NCI-H1417 treated with DMSO at 0.1 percent for 48 hours (cell line): ENCODE results near the gene VNN1.
"Not testable (repeated sequence)": the region's sequence is repeated elsewhere in the genome, so short reads cannot be mapped to it uniquely, and the experiment has no call there.

Experiments used
- DNase-seq: peaks from one replicate; lab custom pipeline; 2025; lab: John Stamatoyannopoulos, UW

VNN1 gene

DNA sequence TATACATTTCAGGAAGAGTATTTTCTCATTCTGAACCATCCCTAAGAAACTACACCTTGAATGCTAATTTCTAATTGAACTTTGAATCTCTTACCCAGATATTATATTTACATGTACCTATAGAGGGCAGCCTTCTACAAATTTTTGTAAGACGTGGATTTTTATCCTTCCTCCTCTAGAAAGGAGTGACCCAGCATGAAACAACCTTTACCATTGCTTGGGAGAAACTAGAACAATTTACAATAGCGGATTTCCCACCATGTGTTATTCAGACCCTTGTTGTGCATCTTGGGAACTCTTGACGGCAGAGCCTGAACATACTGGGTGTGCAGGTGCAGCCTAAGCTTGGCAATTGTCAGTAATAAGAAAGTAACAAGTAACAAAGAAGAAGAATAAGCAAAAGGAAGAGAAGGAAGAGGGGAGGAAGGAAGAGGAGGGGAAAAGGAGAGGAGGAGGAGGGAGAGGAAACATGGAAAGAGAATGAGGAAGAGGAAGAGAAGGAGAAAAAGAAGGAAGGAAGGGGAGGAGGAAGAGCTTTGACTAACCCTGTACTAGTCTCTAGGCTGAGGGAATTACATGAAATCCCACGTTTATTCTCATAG lies 44.1 kb downstream of the VNN1 start:
- DNase-seq, result peak; percentile 26

DNA sequence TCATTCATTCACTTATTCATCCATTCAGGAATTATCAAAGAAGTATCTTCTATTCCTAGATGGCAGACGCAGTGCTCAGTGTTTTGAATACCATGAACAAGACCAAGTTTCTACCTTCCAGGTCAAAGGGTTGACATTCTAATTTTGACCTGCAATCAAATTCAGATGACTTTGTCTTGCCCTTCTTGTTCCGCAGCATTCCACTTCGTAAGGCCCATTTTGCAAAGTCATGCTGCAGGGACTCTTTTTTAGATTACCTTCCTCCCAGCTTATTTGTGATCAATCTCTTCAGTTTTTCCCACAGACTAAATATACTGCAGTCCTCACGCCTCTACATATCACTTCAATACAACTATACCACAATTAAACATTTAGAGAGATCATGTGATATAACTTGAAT lies 47.7 kb downstream of the VNN1 start:
- DNase-seq, result no peak

DNA sequence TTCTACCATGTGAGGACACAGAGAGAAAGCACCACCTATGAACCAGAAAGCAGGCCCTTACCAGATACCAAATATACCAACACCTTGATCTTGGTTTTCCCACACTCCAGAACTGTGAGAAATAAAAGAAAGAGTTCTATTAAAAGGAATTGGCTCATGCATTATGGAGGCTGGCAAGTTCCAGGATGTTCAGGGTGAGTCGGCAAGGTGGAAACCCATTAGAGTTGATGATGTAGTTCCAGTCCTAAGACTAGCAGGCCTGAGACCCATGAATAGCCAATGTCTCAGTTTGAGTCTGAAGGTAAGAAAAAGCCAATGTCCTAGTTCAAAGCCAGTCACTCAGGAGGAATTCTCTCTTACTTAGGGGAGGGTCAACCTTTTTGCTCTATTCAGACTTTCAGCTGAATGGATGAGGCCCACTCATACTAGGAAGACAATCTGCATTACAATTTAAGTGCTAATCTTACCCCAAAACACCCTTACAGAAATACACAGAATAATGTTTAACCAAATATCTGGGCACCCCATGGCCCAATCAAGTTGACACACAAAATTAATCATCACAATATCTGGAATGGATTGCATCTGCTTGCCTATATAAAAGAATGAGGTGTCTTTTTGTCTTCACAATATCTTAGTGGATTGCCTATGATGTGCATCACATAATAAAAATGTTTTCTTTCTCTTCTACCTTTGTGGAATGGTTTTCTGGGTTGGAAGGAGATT lies 49.4 kb downstream of the VNN1 start:
- no peak for DNase-seq

DNA sequence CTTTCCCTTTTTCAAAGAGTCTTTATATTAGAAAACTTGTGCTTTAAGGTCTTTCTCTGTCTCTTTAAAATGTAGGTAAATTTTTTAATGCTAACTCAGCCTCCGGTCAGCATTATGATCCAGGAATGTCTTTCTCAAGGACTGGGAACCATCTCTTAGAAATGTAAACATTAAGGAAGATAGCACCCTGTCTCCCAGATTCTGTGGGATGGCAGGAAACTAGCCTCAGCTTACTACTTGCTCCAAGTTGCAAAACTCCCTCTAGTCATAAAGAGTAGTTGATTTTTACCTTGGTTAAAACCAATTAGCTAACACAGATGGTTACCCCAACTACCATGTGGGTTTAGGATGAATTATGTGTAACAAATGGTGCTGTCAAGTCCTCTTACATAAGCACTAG lies 50.2 kb downstream of the VNN1 start:
- DNase-seq, result no peak

DNA sequence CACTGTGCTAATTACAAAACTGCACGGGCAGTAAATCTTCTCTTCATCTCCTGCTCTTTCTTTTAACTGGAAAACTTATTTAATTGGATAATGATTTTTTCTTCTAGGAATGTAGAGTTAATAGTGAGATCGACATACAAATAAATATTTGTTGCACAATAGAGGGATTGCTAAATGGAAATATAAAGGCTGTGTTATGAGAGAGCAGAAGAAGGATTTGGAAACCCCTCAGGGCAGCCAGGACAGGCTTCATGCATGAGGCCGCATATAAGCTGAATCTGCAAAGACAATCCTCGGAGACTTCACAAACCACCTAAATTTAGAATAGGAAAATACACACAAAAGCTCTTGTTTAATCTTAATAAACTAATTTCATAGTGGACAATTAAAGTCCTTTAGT lies 51.9 kb downstream of the VNN1 start:
- no peak for DNase-seq

DNA sequence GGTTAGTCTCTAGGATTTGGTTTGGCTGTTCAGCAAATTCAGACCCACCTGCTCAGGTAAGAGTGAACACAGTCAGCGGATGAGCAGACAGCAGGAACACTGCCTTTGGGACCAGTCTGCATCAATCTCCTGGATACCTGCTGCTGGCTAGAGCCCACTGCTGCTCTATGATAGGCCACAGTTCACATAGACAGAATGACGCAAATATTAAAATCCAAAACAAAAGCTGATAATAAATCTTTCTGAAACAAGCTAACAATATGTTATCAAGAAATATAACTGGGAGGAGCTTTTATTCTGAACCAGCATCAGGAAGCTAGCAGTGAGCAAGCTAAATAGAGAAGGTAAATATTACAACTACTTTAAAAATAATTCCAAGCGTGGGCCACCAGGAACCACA lies 54.8 kb downstream of the VNN1 start, which contains the start of gene TAAR1:
TAAR1 (minus strand) TSS at position 101 of the 400 bp plus-strand sequence. CDS start 13,179 bp downstream, outside the sequence.
- DNase-seq, result peak; percentile 95

DNA sequence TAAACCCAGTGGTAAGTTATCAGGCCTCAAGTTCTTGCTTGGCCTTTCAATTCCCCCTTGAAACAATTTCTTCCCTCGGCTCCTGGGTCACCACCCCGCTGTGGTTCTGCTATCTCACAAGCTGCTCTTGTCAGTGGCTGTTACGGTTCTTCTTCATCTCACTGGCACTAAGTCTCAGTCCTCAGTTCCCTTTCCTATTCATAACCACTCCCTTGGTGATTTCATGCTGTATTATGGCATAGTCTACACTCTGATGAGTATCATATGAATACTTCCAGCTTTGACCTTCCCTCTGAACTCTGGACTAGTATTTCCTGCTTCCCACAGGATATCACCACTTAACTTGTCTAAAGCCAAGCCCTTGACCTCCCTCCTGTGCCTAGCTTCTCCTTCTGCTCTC lies 62.8 kb downstream of the VNN1 start:
- DNase-seq, result no peak

DNA sequence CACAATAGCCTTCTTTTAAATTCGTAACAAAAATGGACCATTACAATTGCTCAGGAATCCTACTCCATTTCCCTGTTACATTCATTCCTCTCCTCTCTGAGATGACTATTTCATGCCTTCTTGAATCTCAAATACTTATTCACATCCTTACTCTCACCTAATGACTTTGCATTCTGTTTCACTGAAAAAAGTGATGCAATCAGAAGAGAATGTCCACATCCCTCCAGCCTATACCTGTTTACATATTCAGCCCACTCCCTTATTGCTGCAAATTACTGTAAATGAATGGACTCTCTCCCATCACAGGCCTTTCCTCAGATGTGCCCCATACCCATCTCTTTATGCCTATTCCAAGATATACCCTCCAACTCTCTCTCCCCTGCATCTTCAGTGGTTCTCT lies 63.4 kb downstream of the VNN1 start:
- DNase-seq, result no peak

DNA sequence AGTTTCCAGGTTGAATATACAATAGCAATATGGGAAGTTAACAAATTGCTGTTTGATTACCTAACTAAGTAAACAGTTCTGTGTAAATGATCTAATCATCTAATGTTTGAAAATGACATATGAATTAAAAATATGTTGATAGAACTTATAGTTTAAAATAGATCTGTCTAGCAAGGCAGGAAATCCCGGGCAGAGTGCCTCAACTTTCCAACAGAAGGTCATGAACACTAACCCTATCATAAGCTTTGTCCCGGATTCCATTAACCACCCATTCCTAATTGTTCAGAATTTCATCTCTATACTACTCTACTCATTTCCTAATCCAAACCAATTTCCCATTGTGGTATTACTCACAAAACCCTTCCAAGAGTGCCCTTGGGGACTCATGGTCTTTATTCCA lies 65.0 kb downstream of the VNN1 start:
- no peak for DNase-seq

DNA sequence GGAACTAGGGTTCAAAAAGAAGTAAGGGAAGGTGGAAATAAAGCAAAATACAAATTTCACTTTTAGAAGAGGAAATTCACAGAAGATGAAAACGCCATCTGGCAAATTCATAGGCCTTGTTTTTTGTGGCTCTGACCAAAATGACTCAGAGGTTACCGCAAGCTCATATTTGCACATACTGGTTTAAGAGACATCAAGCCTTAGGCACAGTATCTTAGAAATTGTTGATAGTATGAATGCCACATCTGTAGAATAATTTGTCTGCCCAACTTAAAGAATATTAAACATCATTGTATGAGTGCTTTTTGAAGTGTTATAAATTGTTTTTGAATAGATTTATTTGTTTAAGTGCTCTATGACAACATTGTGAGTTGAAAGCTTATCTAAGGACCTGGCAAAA lies 65.5 kb downstream of the VNN1 start:
- no peak for DNase-seq

DNA sequence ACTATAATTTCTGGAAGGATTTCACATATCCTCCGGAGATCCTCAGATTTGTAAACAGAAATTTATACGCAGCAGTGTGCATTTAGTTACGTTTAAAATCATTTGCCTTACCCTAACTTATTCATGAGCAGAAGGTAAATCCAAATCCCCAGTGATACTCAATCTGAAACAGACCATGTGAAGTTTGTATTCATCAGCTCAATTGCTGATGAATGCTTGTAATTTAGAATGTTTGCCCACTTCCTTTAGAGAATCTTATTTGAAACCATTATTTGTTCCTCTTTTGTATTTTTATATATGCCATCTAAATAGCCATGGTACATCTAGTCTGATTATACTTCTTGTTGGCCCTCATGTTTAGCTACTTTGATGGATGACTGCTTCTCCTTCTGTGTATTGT lies 70.3 kb downstream of the VNN1 start:
- no peak for DNase-seq

DNA sequence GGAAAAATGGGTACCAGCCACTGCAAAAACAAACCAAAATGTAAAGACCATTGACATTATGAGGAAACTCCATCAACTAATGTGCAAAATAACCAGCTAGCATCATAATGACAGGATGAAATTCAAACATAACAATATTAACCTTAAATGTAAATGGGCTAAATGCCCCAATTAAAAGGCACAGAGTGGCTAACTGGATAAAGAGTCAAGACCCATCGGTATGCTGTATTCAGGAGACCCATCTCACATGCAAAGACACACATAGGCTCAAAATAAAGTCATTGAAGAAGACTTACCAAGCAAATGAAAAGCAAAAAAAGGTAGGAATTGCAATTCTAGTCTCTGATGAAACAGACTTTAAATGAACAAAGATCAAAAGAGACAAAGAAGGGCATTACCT lies 76.7 kb downstream of the VNN1 start:
- DNase-seq, result not testable (repeated sequence)

DNA sequence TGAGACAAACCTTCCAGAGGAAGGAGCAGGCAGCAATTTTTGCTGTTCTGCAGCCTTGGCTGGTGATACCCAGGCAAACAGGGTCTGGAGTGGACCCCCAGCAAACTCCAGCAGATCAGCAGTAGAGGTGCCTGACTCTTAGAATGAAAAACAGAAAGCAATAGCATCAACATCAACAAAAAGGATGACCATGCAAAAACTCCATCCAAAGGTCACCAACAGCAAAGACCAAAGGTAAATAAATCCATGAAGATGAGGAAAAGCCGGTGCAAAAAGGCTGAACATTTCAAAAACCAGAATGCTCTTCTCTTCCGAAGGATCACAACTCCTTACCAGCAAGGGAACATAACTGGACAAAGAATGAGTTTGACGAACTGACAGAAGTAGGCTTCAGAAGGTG lies 77.9 kb downstream of the VNN1 start:
- DNase-seq, result not testable (repeated sequence)

DNA sequence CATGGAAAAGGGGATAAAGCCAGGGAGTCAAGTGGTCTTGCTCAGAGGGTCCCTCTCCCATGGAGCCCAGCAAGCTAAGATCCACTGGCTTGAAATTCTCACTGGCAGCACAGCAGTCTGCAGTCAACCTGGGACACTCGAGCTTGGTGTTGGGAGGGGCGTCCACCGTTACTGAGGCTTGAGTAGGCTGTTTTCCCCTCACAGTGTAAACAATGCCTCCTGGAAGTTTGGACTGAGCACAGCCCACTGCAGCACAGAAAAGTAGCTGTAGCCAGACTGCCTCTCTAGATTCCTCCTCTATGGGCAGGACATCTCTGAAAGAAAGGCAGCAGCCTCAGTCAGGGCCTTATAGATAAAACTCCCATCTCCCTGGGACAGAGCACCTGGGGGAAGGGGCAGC lies 78.6 kb downstream of the VNN1 start:
- DNase-seq, result not testable (repeated sequence)

DNA sequence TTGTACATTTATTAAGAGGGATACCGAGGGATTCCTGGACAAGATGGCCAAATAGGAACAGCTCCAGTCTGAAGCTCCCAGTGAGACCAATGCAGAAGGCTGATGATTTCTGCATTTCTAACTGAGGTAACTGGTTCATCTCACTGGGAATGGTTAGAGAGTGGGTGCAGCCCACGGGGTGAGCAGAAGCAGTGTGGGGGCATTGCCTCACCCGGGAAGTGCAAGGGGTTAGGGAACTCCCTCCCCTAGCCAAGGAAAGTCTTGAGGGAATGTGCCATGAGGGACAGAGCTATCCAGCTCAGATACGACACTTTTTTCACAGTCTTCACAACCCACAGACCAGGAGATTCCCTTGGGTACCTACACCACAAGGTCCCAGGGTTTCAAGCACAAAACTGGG lies 79.1 kb downstream of the VNN1 start:
- DNase-seq, result no peak

DNA sequence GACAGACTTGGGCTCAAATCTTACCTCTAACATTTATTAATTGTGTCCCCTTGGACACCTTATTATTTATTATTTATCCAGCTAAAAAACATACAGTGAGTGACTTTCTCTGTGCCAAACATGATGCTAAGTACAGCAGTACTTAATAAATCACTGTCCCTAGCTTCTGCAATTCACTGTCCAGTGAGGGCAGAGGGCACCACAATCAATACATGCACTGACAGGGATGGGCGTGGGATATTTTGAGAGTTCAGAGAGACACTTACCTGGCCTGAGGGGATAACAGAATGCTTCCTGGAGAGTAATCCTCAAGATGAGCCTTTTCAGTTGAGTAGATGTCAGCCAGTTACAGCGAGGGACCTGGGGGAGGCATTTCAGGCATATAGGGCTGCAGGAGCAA lies 80.5 kb downstream of the VNN1 start:
- no peak for DNase-seq
